Ectodermal cell (in vitro differentiated cells): ENCODE results near the gene CCDC187. TPM values are rescaled to one million over a fixed set of nuclear protein-coding genes. Genes with fewer than 3 reads are reported as not detected.
"Not testable (repeated sequence)": the region's sequence is repeated elsewhere in the genome, so short reads cannot be mapped to it uniquely, and the experiment has no call there.

Experiments used
- H3K27ac ChIP-seq: 2 replicates; pipeline ENCODE4 v1.7.0; 2013; ENCODE audit warnings: mild to moderate bottlenecking, low read depth, low read length; ENCODE audit not compliant: insufficient read depth, poor library complexity, severe bottlenecking
- H3K27me3 ChIP-seq: 2 replicates; pipeline ENCODE4 v1.7.0; 2013; ENCODE audit warnings: mild to moderate bottlenecking, low read length; ENCODE audit not compliant: insufficient read depth, control insufficient read depth, poor library complexity, severe bottlenecking
- H3K36me3 ChIP-seq: one replicate; pipeline ENCODE4 v1.7.0; 2013; ENCODE audit warnings: low read length; ENCODE audit not compliant: control insufficient read depth, insufficient read depth
- H3K4me1 ChIP-seq: one replicate; pipeline ENCODE4 v1.7.0; 2013; ENCODE audit warnings: low read length; ENCODE audit not compliant: control insufficient read depth, insufficient read depth
- H3K4me3 ChIP-seq: 2 replicates; pipeline ENCODE4 v1.7.0; 2013; ENCODE audit warnings: low read depth, low read length, control low read depth; ENCODE audit not compliant: insufficient read depth
- H3K9me3 ChIP-seq: 2 replicates; pipeline ENCODE4 v1.7.0; 2013; ENCODE audit warnings: mild to moderate bottlenecking, low read length, moderate library complexity; ENCODE audit not compliant: control insufficient read depth
- WGBS, 2 experiments: methylation state at CpG; one replicate each; pipeline ENCODE4 v1.1.7; 2013; ENCODE audit warnings: missing lambda C conversion rate in 2 of 2; 5-methylcytosine and 5-hydroxymethylcytosine counted together
- polyA plus RNA-seq, 4 experiments: library from polyadenylated mRNA; stranded (reverse); fragments of 50-300 nt; gene quantifications; one replicate each; pipeline ENCODE4 v1.2.3, GENCODE V29; 2013

The CCDC187 gene
- polyA plus RNA-seq (2013, experiment 1 of 4) = 0.07 TPM
- polyA plus RNA-seq (2013, experiment 2 of 4) = 0.09 TPM
- polyA plus RNA-seq (2013, experiment 3 of 4) = 0.05 TPM
- 0.12 TPM for polyA plus RNA-seq (2013, experiment 4 of 4)

DNA sequence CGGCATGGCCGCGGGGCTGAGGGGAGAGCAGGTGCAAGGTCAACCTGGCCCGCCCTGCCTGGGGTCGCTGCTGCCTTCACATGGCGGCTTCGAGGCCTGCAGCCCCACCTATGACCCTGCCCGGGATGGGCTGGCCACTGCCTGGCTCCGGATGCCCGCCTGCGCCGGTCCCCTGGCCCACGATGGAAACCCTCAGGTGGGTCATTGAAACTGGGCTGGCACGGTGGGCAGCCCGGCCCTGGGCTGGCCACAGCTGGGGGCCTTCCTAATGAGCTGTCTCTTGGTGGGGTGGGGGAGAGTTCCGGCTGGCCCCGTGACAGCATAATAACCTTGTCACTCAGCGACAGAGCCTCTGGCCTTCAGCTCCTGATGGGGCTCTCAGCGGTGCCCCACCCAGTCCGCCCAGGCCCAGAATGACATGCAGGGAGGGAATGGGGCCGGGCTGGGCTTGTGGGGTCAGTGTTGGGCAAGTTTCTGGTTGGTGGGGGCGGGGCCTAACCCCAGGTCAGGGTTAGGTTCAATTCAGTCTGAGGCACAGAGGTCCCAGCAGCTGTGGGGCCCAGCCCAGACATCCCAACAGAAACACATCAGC lies at the start of gene CCDC187:
Gene CCDC187, minus strand, starts transcription at position 270 of the 592 bp plus-strand sequence. Its CDS starts 264 bp downstream, at position 6.
- H3K27ac ChIP-seq = no peak within 1 kb of the TSS
- no peaks in the 10 kb centered on the region for H3K36me3 ChIP-seq
- no peaks in the 10 kb centered on the region for H3K4me1 ChIP-seq
- no peaks in the 10 kb centered on the region for H3K9me3 ChIP-seq
- no peaks in the 10 kb centered on the region for H3K27me3 ChIP-seq
- no peak within 1 kb of the TSS for H3K4me3 ChIP-seq
- 89 to 92% methylated on average over 22 of the region's 22 CpGs for WGBS, 2 experiments

DNA sequence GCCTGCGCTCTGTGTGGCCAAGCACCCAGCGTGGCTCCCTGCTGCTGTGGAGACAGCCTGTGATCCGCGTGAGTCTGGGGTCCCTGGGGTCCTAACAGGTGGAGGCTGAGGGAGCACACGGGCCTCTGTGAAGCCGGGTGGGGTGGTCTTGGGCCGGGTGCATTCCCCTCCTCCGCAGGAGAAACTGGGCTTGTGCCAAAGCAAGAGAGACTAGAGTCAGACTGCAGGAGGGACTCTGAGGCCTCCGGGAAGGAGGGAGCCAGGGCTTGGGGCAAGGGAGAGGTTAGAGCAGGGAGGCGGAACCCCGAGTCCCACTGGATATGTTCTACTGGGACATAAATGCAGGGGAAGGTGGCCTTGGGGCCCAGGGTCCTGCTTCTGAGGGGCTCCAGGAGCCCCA lies 49.2 kb upstream of the CCDC187 start:
- Histone ChIP-seq H3K27me3 (no peaks in the 10 kb centered on the region), H3K36me3 (no peaks in the 10 kb centered on the region), H3K27ac (no peak overlapping the region), H3K4me3 (no peak overlapping the region), H3K4me1 (no peaks in the 10 kb centered on the region), H3K9me3 (no peaks in the 10 kb centered on the region)
- WGBS, 2 experiments = 92% methylated on average over 11 of the region's 11 CpGs

DNA sequence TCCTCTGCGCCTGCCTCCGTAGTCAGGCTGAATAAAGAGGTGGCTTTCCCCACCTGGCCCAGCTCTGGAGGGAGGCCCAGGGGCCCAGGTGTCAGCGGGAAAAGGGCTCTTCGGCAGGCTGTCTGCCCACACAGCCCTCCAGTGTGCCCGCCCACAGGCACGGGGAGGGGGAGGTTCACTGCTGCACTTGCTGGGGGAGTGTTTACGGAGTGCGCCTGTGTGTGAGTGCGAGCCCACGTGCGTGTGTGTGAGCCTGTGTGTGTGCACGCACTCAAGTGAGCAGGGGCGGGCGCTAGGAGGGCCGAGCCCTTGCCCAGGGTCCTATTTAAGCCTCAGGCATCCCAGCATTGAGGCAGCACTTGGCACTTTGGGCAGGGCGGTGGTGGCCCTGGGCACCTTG lies 48.8 kb upstream of the CCDC187 start:
- no peak overlapping the region for H3K4me3 ChIP-seq
- WGBS, 2 experiments = 85 to 86% methylated on average over 16 of the region's 16 CpGs
- no peaks in the 10 kb centered on the region for H3K36me3 ChIP-seq
- no peak overlapping the region for H3K27ac ChIP-seq
- H3K9me3 ChIP-seq = no peaks in the 10 kb centered on the region
- H3K4me1 ChIP-seq = no peaks in the 10 kb centered on the region
- no peaks in the 10 kb centered on the region for H3K27me3 ChIP-seq

DNA sequence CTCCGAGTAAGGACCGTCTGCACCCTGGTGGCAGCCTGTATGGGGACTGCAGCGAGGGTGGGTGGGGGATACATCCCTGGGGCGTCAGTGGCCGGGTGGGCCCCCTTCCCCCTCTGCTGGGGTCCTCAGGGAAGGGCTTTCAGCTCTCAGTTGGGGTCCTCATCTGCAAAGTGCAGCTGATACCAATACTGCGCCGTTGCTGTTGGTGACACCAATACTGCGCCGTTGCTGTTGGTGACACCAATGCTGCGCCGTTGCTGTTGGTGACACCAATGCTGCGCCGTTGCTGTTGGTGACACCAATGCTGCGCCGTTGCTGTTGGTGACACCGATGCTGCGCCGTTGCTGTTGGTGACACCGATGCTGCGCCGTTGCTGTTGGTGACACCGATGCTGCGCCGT lies 48.0 kb upstream of the CCDC187 start:
- not testable (repeated sequence) for H3K27ac ChIP-seq, H3K36me3 ChIP-seq, H3K9me3 ChIP-seq, H3K4me3 ChIP-seq, H3K27me3 ChIP-seq, H3K4me1 ChIP-seq
- WGBS, 2 experiments = 96 to 97% methylated on average over 20 to 23 of the region's 24 CpGs

DNA sequence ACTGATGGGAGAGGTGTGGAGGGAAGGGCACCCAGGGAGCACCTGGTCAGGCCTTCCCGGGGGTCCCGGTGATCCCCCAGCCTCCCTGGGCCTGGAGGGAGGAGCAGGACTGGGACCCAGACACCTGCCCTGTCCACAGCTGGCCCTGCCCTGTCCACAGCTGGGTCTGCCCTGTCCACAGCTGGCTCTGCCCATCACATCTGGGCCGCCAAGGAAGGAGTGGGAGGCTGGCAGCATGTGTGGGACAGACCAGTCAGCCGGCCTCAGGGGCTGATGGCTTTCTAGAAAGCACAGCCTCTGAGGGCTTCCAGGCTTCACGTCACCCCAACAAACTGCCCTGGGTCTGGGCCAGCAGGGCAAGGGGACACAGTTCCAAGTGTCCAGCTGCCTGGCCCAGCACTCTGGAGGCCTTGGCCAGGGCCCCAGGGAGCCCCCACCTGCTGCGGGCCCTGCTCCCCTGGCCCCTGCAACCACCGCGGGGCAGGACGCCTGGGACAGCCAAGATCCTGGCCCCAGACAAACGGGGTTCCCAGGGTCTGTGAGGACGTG lies 47.4 kb upstream of the CCDC187 start:
- no peaks in the 10 kb centered on the region for H3K36me3 ChIP-seq
- WGBS, 2 experiments = 92 to 94% methylated on average over 11 of the region's 11 CpGs
- H3K27me3 ChIP-seq = no peaks in the 10 kb centered on the region
- H3K27ac ChIP-seq = no peak overlapping the region
- H3K9me3 ChIP-seq = no peaks in the 10 kb centered on the region
- H3K4me3 ChIP-seq = no peak overlapping the region
- peaks cover 4% of the 10 kb centered on the region for H3K4me1 ChIP-seq

DNA sequence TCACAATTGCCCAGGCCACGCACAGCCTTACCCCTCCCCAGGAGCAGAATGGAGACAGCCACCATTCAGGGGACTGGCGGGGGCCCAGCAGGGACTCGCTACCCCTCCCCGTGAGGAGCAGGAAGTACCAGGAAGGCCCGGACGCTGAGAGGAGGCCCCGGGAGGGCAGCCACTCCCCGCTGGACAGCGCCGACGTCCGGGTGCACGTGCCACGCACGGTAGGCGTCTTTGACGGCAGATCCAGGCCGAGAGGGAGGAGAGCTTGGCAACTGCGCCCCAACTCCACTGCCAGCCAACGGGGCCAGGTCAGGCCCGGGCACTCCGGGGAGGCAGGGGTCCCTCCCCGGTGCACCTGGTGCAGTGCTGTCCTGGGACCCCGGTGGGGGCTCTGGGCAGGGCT lies 45.7 kb upstream of the CCDC187 start:
- WGBS, 2 experiments = 87 to 90% methylated on average over 24 of the region's 24 CpGs
- Histone ChIP-seq H3K27ac (no peak overlapping the region), H3K27me3 (no peaks in the 10 kb centered on the region), H3K36me3 (no peaks in the 10 kb centered on the region), H3K4me1 (peaks cover 8% of the 10 kb centered on the region), H3K4me3 (no peak overlapping the region), H3K9me3 (no peaks in the 10 kb centered on the region)

DNA sequence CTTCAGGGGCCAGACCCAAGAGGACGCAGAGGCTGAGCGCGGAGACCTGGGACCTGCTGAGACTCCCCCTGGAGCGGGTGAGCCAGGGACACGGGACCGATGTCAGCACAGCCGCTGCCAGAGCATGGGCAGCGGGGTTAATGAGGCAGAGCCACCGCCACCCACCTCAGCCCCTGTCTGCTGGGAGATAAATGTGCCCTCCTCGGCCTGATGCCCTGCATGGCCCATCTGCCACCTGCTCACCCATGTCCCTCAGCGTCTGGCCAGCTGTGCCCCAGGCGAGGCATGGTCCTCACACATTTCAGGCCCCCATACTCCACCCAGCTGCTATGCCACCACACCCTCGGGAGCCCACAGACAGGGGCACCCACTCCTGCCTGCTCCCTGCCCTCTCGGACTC lies 44.8 kb upstream of the CCDC187 start:
- Histone ChIP-seq H3K4me1 (peaks cover 8% of the 10 kb centered on the region), H3K27ac (no peak overlapping the region), H3K9me3 (no peaks in the 10 kb centered on the region), H3K36me3 (no peaks in the 10 kb centered on the region), H3K4me3 (no peak overlapping the region), H3K27me3 (no peaks in the 10 kb centered on the region)
- WGBS, 2 experiments = 95 to 96% methylated on average over 14 of the region's 14 CpGs

DNA sequence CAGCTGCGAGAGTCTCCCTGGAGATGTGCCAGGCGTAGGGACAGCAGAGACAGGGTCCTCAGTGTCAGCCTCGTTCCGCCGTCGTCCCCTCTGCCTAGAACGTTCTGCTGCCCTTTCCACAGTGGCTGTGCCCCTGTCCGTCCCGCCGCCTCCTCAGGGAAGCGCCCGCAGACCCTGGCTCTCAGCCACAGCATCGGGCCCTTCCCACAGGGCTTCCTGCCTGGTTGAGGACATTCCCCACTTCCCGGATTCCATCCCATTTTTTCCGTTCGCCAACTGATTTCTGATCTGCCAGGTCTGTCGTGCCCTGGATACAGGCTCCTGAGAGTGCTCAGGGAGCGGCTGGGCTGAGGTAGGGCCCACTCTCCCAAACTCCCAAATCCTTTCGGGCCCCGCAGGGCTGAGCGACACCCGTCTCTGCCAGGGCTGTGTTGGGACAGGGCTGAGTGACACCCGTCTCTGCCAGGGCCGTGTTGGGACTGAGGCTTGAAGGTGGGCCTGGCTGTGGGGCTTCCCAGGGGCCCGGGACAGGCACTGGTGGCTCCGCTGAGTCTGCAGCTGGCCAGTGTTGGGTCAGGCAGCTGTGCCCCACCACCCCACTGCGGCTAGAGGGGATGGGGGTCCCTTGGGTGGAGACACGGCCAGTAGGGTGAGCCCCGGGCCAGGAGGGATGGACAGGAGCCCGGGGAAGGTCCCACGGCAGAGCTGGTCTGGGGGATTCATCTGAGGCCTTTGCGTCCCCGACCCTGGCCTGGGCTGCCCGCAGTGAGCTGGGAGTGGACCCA lies 43.8 kb upstream of the CCDC187 start:
- no peaks in the 10 kb centered on the region for H3K27me3 ChIP-seq
- 92% methylated on average over 34 of the region's 34 CpGs for WGBS, 2 experiments
- no peaks in the 10 kb centered on the region for H3K9me3 ChIP-seq
- H3K4me1 ChIP-seq = peaks cover 16% of the 10 kb centered on the region
- H3K27ac ChIP-seq = no peak overlapping the region
- no peaks in the 10 kb centered on the region for H3K36me3 ChIP-seq
- H3K4me3 ChIP-seq = no peak overlapping the region

DNA sequence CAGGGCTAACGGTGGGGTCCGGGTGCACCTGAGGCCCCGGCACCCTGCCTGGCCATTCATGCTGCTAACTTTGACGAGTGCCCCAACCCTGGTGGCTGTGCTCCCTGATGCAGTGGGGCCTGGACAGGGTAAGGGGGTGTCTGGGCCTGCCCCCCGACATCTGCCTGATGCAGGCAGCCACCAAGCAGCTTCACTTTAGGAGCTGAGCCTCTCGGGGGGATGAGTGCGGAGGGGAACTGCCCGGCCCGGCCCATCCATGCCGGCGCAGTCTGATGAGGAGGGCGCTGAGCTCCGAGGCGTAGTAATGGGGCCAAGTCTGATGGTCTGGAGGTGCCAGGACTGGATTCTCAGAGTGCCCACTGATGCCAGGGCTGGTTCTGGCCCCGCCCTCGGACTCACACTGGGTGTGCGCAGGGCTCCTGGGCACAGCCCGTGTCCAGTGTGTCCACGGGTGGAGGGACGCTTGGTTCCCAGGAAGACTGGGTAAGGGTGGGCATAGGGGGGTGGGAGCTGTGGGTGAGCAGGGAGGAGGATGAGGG lies 43.1 kb upstream of the CCDC187 start:
- Histone ChIP-seq H3K4me3 (no peak overlapping the region), H3K36me3 (no peaks in the 10 kb centered on the region), H3K27me3 (no peaks in the 10 kb centered on the region), H3K9me3 (no peaks in the 10 kb centered on the region), H3K27ac (no peak overlapping the region), H3K4me1 (peaks cover 17% of the 10 kb centered on the region)
- 87 to 89% methylated on average over 20 of the region's 20 CpGs for WGBS, 2 experiments

DNA sequence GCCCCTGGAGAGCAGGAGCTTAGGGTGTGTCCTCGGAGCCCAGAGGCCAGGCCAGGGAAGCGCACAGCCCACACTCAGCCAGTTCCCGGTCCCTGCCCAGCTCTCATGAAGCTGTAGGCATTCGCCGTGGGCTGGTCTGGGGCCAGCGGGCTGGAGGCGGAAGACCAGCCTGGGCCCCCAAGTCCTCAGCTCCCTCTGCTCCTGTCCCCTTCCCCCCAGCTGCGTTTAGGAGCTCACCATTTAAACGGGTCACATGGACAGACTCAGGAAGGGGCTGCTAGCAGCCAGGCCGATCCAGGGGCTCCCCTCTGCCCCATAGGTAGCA lies 42.2 kb upstream of the CCDC187 start:
- Histone ChIP-seq H3K4me1 (peaks cover 21% of the 10 kb centered on the region), H3K27me3 (no peaks in the 10 kb centered on the region), H3K4me3 (no peak overlapping the region), H3K36me3 (no peaks in the 10 kb centered on the region), H3K27ac (no peak overlapping the region), H3K9me3 (no peaks in the 10 kb centered on the region)
- 81 to 82% methylated on average over 10 of the region's 10 CpGs for WGBS, 2 experiments
